Keratinocyte (primary cell): ENCODE results near the gene PCIF1. TPM values are rescaled to one million over a fixed set of nuclear protein-coding genes. Genes with fewer than 3 reads are reported as not detected.
A peak's percentile ranks its signal among the peaks of the same experiment; 100 is the strongest.

Experiments used
- DNase-seq: peaks from one replicate; pipeline ENCODE4 v3.0.0-alpha.2; 2011; ENCODE audit warnings: low read depth, missing footprints, low spot score
- FAIRE-seq: peaks from 2 replicates; lab custom pipeline; 2011; peaks lifted over from hg19 to GRCh38; lab: Jason Lieb, UNC
- H2AFZ ChIP-seq: 2 replicates; pipeline ENCODE4 v1.6.0; 2012; ENCODE audit warnings: low read length, control low read depth, inconsistent platforms; ENCODE audit not compliant: control insufficient read depth
- H3K27ac ChIP-seq: 2 replicates; pipeline ENCODE4 v1.5.1; 2011; ENCODE audit warnings: low read length; ENCODE audit not compliant: control insufficient read depth, insufficient read depth
- H3K27me3 ChIP-seq: 3 replicates; pipeline ENCODE4 v1.6.0; 2011; ENCODE audit warnings: low read length; ENCODE audit not compliant: control insufficient read depth, insufficient read depth; ENCODE audit errors: extremely low read depth
- H3K36me3 ChIP-seq, 2 experiments: 2 replicates in 1 of 2; 3 replicates in 1 of 2; pipeline ENCODE4 v1.5.1; 2011; ENCODE audit warnings: low read length in 2 of 2, mild to moderate bottlenecking in 1 of 2; ENCODE audit not compliant: control insufficient read depth in 2 of 2, insufficient read depth in 2 of 2; ENCODE audit errors: extremely low read depth in 1 of 2
- H3K4me1 ChIP-seq: 3 replicates; pipeline ENCODE4 v1.5.1; 2011; ENCODE audit warnings: low read length; ENCODE audit not compliant: control insufficient read depth, insufficient read depth; ENCODE audit errors: extremely low read depth
- H3K4me2 ChIP-seq: 3 replicates; pipeline ENCODE4 v1.6.0; 2011; ENCODE audit warnings: low read depth, low read length; ENCODE audit not compliant: control insufficient read depth, insufficient read depth; ENCODE audit errors: extremely low read depth
- H3K4me3 ChIP-seq, 3 experiments: fragments of 200-600 bp in 1 of 3; sonication (generic) in 1 of 3; 2 replicates in 2 of 3; 3 replicates in 1 of 3; pipeline ENCODE4 v1.5.1; 2011 to 2016; ENCODE audit warnings: low read length in 3 of 3, mild to moderate bottlenecking in 3 of 3, control low read depth in 2 of 3, inconsistent platforms in 1 of 3, low read depth in 1 of 3, mixed read lengths in 1 of 3, mixed run types in 1 of 3, moderate library complexity in 1 of 3; ENCODE audit not compliant: control insufficient read depth in 2 of 3, insufficient read depth in 2 of 3; ENCODE audit errors: extremely low read depth in 1 of 3
- H3K79me2 ChIP-seq: 2 replicates; pipeline ENCODE4 v1.6.0; 2012; ENCODE audit warnings: low read length; ENCODE audit not compliant: control insufficient read depth, insufficient read depth
- H3K9ac ChIP-seq: 3 replicates; pipeline ENCODE4 v1.6.0; 2011; ENCODE audit warnings: low read length; ENCODE audit not compliant: control insufficient read depth, insufficient read depth; ENCODE audit errors: extremely low read depth
- H3K9me1 ChIP-seq: 3 replicates; pipeline ENCODE4 v1.6.0; 2011; ENCODE audit warnings: low read length; ENCODE audit not compliant: control insufficient read depth, insufficient read depth; ENCODE audit errors: extremely low read depth
- H3K9me3 ChIP-seq: 2 replicates; pipeline ENCODE4 v1.5.1; 2012; ENCODE audit warnings: low read depth, low read length; ENCODE audit not compliant: control insufficient read depth
- H4K20me1 ChIP-seq: 3 replicates; pipeline ENCODE4 v1.6.0; 2011; ENCODE audit warnings: low read length; ENCODE audit not compliant: control insufficient read depth, insufficient read depth; ENCODE audit errors: extremely low read depth
- CTCF ChIP-seq, 3 experiments: IDR thresholded peaks in 1 of 3; conservative IDR thresholded peaks in 1 of 3; optimal IDR thresholded peaks in 1 of 3; 2 replicates in 2 of 3; 3 replicates in 1 of 3; pipeline versions ENCODE3 to v1.5.1; 2011; ENCODE audit warnings: low read length in 3 of 3, mild to moderate bottlenecking in 3 of 3, moderate library complexity in 2 of 3, control low read depth in 1 of 3, inconsistent platforms in 1 of 3; ENCODE audit not compliant: insufficient read depth in 2 of 3; ENCODE audit errors: extremely low read depth in 1 of 3
- EZH2 ChIP-seq: IDR thresholded peaks from one replicate; pipeline ENCODE4 v1.6.1; 2012; ENCODE audit warnings: inconsistent platforms, mild to moderate bottlenecking, low read length, moderate library complexity
- dilution Hi-C: fragments of 300-500 bp; cut with MboI; formaldehyde crosslinking; loops from one replicate; pipeline ENCODE4 v1.7.0; 2020; ENCODE audit warnings: low sequenced_read_pairs; ENCODE audit not compliant: extremely low pct_ligation_motif_present
- polyA plus RNA-seq, 5 experiments: library from polyadenylated mRNA; depleted of rRNA in 3 of 5; stranded (reverse) in 3 of 5; stranded (forward) in 1 of 5; unstranded in 1 of 5; fragments of >200 nt; gene quantifications; 1 replicate in 1 of 5; 2 replicates in 3 of 5; 3 replicates in 1 of 5; pipeline versions ENCODE4 v1.2.1 to v1.2.3, GENCODE V29; 2011 to 2012; ENCODE audit warnings: missing spikeins in 2 of 5, low read depth in 1 of 5, low replicate concordance in 1 of 5

Gene PCIF1
- polyA plus RNA-seq, 1 donor (not counting 4 experiments of a cell fraction or from before 2014, with no cell fraction given), result 7.0 TPM

GRCh38 chr20:45970646-45971424 lies 36.4 kb downstream of the PCIF1 start:
- Histone ChIP-seq H3K27ac (peak overlapping the region; percentile 100), H3K4me2 (peak overlapping the region; percentile 95), H3K9me3 (no peaks in the 10 kb centered on the region), H3K27me3 (no peaks in the 10 kb centered on the region), H3K9ac (peak overlapping the region; percentile 100), H3K79me2 (peaks cover 34% of the 10 kb centered on the region), H3K4me1 (peaks cover 23% of the 10 kb centered on the region), H3K4me3 (peak overlapping the region; percentile 86 to 94 (median 89)), H4K20me1 (no peaks in the 10 kb centered on the region), H2AFZ (peak overlapping the region; percentile 46), H3K36me3 (peaks cover 25 to 29% of the 10 kb centered on the region in 2 experiments), H3K9me1 (no peaks in the 10 kb centered on the region)
- TF ChIP-seq CTCF (optimal IDR thresholded peaks at IDR 0.05 in 1 of 3, IDR thresholded peaks at IDR 0.05 in 1 of 3, conservative IDR thresholded peaks at IDR 0.05 in 1 of 3; ENCODE audit: extremely low read depth in 1 of 3, insufficient read depth in 2 of 3, low read length in 3 of 3), result no peak
- no peak for TF ChIP-seq EZH2
- no peak for FAIRE-seq
- dilution Hi-C loops, result no loop called here
- no peak for DNase-seq

GRCh38 chr20:45971425-45971674 lies 36.9 kb downstream of the PCIF1 start:
- dilution Hi-C loops, result no loop called here
- Histone ChIP-seq H3K27me3 (no peaks in the 10 kb centered on the region), H3K9me1 (no peaks in the 10 kb centered on the region), H2AFZ (peak overlapping the region; percentile 46), H3K9ac (peak overlapping the region; percentile 100), H3K27ac (peak overlapping the region; percentile 100), H3K36me3 (peaks cover 24 to 29% of the 10 kb centered on the region in 2 experiments), H3K4me2 (peak overlapping the region; percentile 95), H3K9me3 (no peaks in the 10 kb centered on the region), H3K4me1 (peaks cover 23% of the 10 kb centered on the region), H4K20me1 (no peaks in the 10 kb centered on the region), H3K4me3 (peak overlapping the region; percentile 86 to 94 (median 89)), H3K79me2 (peaks cover 34% of the 10 kb centered on the region)
- TF ChIP-seq CTCF (optimal IDR thresholded peaks at IDR 0.05 in 1 of 3, IDR thresholded peaks at IDR 0.05 in 1 of 3, conservative IDR thresholded peaks at IDR 0.05 in 1 of 3; ENCODE audit: extremely low read depth in 1 of 3, insufficient read depth in 2 of 3, low read length in 3 of 3), result no peak
- DNase-seq (no peak), FAIRE-seq (no peak)
